Neural progenitor cell (in vitro differentiated cells): ENCODE results near the gene GBP1. TPM values are rescaled to one million over a fixed set of nuclear protein-coding genes. Genes with fewer than 3 reads are reported as not detected.

ENCODE experiments used
- DNase-seq: peaks from one replicate; pipeline ENCODE4 v3.0.0-alpha.2; 2016; ENCODE audit warnings: low spot score
- H2AFZ ChIP-seq: fragments of 200-600 bp; sonication (generic); replicated peaks from 2 replicates; pipeline ENCODE4 v1.6.1; 2016; ENCODE audit warnings: antibody characterized with exemption
- H3F3A ChIP-seq: fragments of 200-600 bp; sonication (generic); 2 replicates; pipeline ENCODE4 v1.6.1; 2016; ENCODE audit warnings: antibody characterized with exemption, low read depth
- H3K27ac ChIP-seq: fragments of 200-600 bp; sonication (generic); 2 replicates; pipeline ENCODE4 v1.5.1; 2016; ENCODE audit warnings: mild to moderate bottlenecking
- H3K27me3 ChIP-seq: fragments of 200-600 bp; sonication (generic); 2 replicates; pipeline ENCODE4 v1.6.1; 2016; ENCODE audit warnings: mild to moderate bottlenecking, moderate library complexity
- H3K36me3 ChIP-seq: fragments of 200-600 bp; sonication (generic); 2 replicates; pipeline ENCODE4 v1.5.1; 2016
- H3K4me1 ChIP-seq: fragments of 200-600 bp; sonication (generic); 2 replicates; pipeline ENCODE4 v1.6.1; 2016; ENCODE audit warnings: mixed run types
- H3K4me2 ChIP-seq: fragments of 200-600 bp; sonication (generic); 2 replicates; pipeline ENCODE4 v1.6.1; 2016
- H3K4me3 ChIP-seq: fragments of 200-600 bp; sonication (generic); 2 replicates; pipeline ENCODE4 v1.5.1; 2016
- H3K79me2 ChIP-seq: fragments of 200-600 bp; sonication (generic); 2 replicates; pipeline ENCODE4 v1.6.1; 2016; ENCODE audit warnings: low read depth
- H3K9ac ChIP-seq: fragments of 200-600 bp; sonication (generic); 2 replicates; pipeline ENCODE4 v1.6.1; 2016
- H3K9me3 ChIP-seq: fragments of 200-600 bp; sonication (generic); 2 replicates; pipeline ENCODE4 v1.5.1; 2016; ENCODE audit warnings: low read depth
- H4K20me1 ChIP-seq: fragments of 200-600 bp; sonication (generic); 2 replicates; pipeline ENCODE4 v1.6.1; 2016; ENCODE audit warnings: low read depth
- H3K27ac Mint-ChIP-seq: 3 replicates; pipeline ENCODE4 v1.8.0; 2021; ENCODE audit warnings: mixed read lengths
- H3K27me3 Mint-ChIP-seq: 2 replicates; pipeline ENCODE4 v1.8.0; 2022; ENCODE audit warnings: low read depth, mild to moderate bottlenecking, inconsistent platforms, moderate library complexity, mixed read lengths; ENCODE audit not compliant: insufficient read depth
- H3K36me3 Mint-ChIP-seq: 3 replicates; pipeline ENCODE4 v1.8.0; 2021; ENCODE audit warnings: mixed read lengths
- H3K4me1 Mint-ChIP-seq: 3 replicates; pipeline ENCODE4 v1.8.0; 2021; ENCODE audit warnings: mixed read lengths
- H3K4me3 Mint-ChIP-seq: 3 replicates; pipeline ENCODE4 v1.8.0; 2021; ENCODE audit warnings: mild to moderate bottlenecking, moderate library complexity, mixed read lengths
- H3K9me3 Mint-ChIP-seq: 3 replicates; pipeline ENCODE4 v1.8.0; 2020; ENCODE audit warnings: mixed read lengths
- CTCF ChIP-seq: fragments of 200-600 bp; sonication (generic); IDR thresholded peaks from 2 replicates; pipeline ENCODE4 v1.5.1; 2017; ENCODE audit warnings: antibody characterized with exemption, mild to moderate bottlenecking
- EZH2 ChIP-seq: fragments of 200-600 bp; sonication (generic); IDR thresholded peaks from 2 replicates; pipeline ENCODE4 v1.6.1; 2017; ENCODE audit warnings: antibody characterized with exemption, mild to moderate bottlenecking, moderate library complexity
- EZH2phosphoT487 ChIP-seq: fragments of 200-600 bp; sonication (generic); IDR thresholded peaks from 2 replicates; pipeline ENCODE4 v1.6.1; 2017; ENCODE audit warnings: antibody characterized with exemption
- total RNA-seq: library from RNA; depleted of rRNA; stranded (reverse); fragments of >200 nt; gene quantifications from 2 replicates; pipeline ENCODE4 v1.2.3, GENCODE V29; 2015; ENCODE audit warnings: low replicate concordance

The GBP1 gene
- total RNA-seq, 1 donor from 2014 or later: not detected

GRCh38 chr1:89069951-89070350, 4.9 kb upstream of the GBP1 start:
- H3K4me1 Mint-ChIP-seq: peaks cover 7% of the 10 kb centered on the region
- H3K27ac Mint-ChIP-seq: no peak overlapping the region
- no peaks in the 10 kb centered on the region for H3K27me3 Mint-ChIP-seq
- Histone ChIP-seq H3K79me2 (no peaks in the 10 kb centered on the region), H2AFZ (no peak overlapping the region), H3K4me3 (no peak overlapping the region), H3K4me1 (no peaks in the 10 kb centered on the region), H3K27ac (no peak overlapping the region), H3K36me3 (no peaks in the 10 kb centered on the region), H4K20me1 (no peaks in the 10 kb centered on the region), H3K9me3 (no peaks in the 10 kb centered on the region), H3K9ac (no peak overlapping the region), H3F3A (no peaks in the 10 kb centered on the region), H3K4me2 (no peak overlapping the region), H3K27me3 (no peaks in the 10 kb centered on the region)
- peaks cover 8% of the 10 kb centered on the region for H3K9me3 Mint-ChIP-seq
- H3K4me3 Mint-ChIP-seq: no peak overlapping the region
- H3K36me3 Mint-ChIP-seq: no peaks in the 10 kb centered on the region
- TF ChIP-seq CTCF (no peak), EZH2 (no peak), EZH2phosphoT487 (no peak)
- no peak for DNase-seq

- Histone ChIP-seq H3K27me3 (no peaks in the 10 kb centered on the region), H4K20me1 (no peaks in the 10 kb centered on the region), H3K9me3 (no peaks in the 10 kb centered on the region), H3K27ac (no peak overlapping the region), H3K9ac (no peak overlapping the region), H3K79me2 (no peaks in the 10 kb centered on the region), H2AFZ (no peak overlapping the region), H3K4me3 (no peak overlapping the region), H3K4me2 (no peak overlapping the region), H3K4me1 (no peaks in the 10 kb centered on the region), H3K36me3 (no peaks in the 10 kb centered on the region), H3F3A (no peaks in the 10 kb centered on the region)
- Mint-ChIP-seq H3K36me3 (no peaks in the 10 kb centered on the region), H3K9me3 (peaks cover 2% of the 10 kb centered on the region), H3K4me3 (no peak overlapping the region), H3K27me3 (no peaks in the 10 kb centered on the region), H3K4me1 (peaks cover 11% of the 10 kb centered on the region), H3K27ac (no peak overlapping the region)
- no peak for TF ChIP-seq EZH2phosphoT487
- TF ChIP-seq CTCF: no peak
- TF ChIP-seq EZH2: no peak
- no peak for DNase-seq
Measured at GRCh38 chr1:89068291-89068690, 3.3 kb upstream of the GBP1 start.

GRCh38 chr1:89064632-89065031, 376 bp downstream of the GBP1 start:
- Mint-ChIP-seq H3K9me3 (no peaks in the 10 kb centered on the region), H3K27ac (no peak overlapping the region)

More at GRCh38 chr1:89064632-89065031, 376 bp downstream of the GBP1 start:
- Histone ChIP-seq H4K20me1 (no peaks in the 10 kb centered on the region), H3K4me3 (no peak overlapping the region), H3K9ac (no peak overlapping the region), H3F3A (no peaks in the 10 kb centered on the region), H3K36me3 (no peaks in the 10 kb centered on the region), H3K9me3 (no peaks in the 10 kb centered on the region), H3K4me2 (no peak overlapping the region), H3K4me1 (no peaks in the 10 kb centered on the region), H2AFZ (no peak overlapping the region), H3K79me2 (no peaks in the 10 kb centered on the region), H3K27ac (no peak overlapping the region), H3K27me3 (no peaks in the 10 kb centered on the region)
- Mint-ChIP-seq H3K4me3 (no peak overlapping the region), H3K36me3 (no peaks in the 10 kb centered on the region), H3K27me3 (no peaks in the 10 kb centered on the region), H3K4me1 (peaks cover 11% of the 10 kb centered on the region)
- no peak for DNase-seq
- TF ChIP-seq CTCF: no peak
